Endothelial cell of umbilical vein (primary cell): ENCODE measurements around the gene NR6A1.

Experiments used
- EZH2 ChIP-seq: IDR thresholded peaks from 2 replicates; pipeline ENCODE4 v1.6.1; 2012; ENCODE audit warnings: borderline replicate concordance, low read depth, mild to moderate bottlenecking, moderate library complexity, low read length, inconsistent platforms; ENCODE audit not compliant: severe bottlenecking
- FOS ChIP-seq: IDR thresholded peaks from 2 replicates; pipeline ENCODE4 v1.6.1; 2011; ENCODE audit warnings: mild to moderate bottlenecking, low read length, moderate library complexity, borderline replicate concordance; ENCODE audit not compliant: insufficient read depth
- POLR2A ChIP-seq: IDR thresholded peaks from 2 replicates; pipeline ENCODE4 v1.6.1; 2012; ENCODE audit warnings: low read depth, mild to moderate bottlenecking, control low read depth, low read length
- TF ChIP-seq, protein P1 (sequence below): IDR thresholded peaks from 2 replicates; pipeline ENCODE4 v1.6.1; 2011; ENCODE audit not compliant: insufficient read depth, insufficient read length
- TF ChIP-seq, protein P2 (sequence below), 2 donors: IDR thresholded peaks; 1 replicate in 1 of 2; 2 replicates in 1 of 2; pipeline ENCODE4 v1.5.1; 2011; ENCODE audit warnings: low read length in 2 of 2, mild to moderate bottlenecking in 2 of 2, moderate library complexity in 2 of 2, control low read depth in 1 of 2, inconsistent platforms in 1 of 2, low read depth in 1 of 2; ENCODE audit not compliant: insufficient read depth in 1 of 2; ENCODE audit errors: extremely low read depth in 1 of 2

DNA sequence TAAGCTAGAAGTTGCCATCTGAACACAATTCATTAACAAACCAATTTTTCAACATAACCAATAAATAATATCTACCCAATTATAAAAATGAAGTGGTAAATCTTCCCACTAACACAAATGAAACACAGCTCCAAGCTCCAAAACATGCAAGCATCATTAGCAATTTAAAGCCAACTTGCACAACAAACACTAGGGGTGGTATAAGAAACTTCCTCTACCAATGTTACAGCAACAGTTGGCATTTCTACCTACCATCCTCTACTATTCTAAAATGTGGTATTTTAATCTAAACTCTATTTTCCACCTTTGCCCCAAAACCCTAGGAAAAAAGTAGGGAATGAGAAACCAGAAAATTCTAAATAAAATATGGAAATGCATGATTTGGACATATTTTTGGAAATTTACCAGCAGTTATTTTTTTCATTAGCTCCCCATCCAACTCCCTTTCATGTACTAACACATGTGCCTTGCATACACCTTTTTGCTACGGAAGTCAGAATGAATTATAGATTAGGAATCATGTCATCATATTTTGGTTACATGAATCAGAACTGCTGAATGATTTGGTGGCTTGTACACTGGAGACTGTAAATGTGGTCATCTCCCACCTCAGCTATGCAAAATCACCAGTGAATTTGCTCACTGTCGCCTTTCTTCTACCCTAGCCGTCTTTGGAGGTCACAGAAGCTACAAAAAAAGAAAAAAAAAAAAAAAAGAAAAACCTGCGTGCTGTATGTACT is 4.1 kb downstream of the NR6A1 start:
- TF ChIP-seq, protein P1, sequence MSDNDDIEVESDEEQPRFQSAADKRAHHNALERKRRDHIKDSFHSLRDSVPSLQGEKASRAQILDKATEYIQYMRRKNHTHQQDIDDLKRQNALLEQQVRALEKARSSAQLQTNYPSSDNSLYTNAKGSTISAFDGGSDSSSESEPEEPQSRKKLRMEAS: no peak
- TF ChIP-seq, protein P2, sequence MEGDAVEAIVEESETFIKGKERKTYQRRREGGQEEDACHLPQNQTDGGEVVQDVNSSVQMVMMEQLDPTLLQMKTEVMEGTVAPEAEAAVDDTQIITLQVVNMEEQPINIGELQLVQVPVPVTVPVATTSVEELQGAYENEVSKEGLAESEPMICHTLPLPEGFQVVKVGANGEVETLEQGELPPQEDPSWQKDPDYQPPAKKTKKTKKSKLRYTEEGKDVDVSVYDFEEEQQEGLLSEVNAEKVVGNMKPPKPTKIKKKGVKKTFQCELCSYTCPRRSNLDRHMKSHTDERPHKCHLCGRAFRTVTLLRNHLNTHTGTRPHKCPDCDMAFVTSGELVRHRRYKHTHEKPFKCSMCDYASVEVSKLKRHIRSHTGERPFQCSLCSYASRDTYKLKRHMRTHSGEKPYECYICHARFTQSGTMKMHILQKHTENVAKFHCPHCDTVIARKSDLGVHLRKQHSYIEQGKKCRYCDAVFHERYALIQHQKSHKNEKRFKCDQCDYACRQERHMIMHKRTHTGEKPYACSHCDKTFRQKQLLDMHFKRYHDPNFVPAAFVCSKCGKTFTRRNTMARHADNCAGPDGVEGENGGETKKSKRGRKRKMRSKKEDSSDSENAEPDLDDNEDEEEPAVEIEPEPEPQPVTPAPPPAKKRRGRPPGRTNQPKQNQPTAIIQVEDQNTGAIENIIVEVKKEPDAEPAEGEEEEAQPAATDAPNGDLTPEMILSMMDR (IDR thresholded peaks at IDR 0.05; ENCODE audit: extremely low read depth in 1 of 2, insufficient read depth in 1 of 2, low read depth in 1 of 2, low read length in 2 of 2): no peak
- TF ChIP-seq FOS (no peak), POLR2A (no peak), EZH2 (no peak)
